HG03521 (cell line): ENCODE data around the gene SHROOM4.

Experiments
- ATAC-seq: cut with Tn5 transposase; IDR thresholded peaks from one replicate; pipeline ENCODE4 v1.9.1; 2021; ENCODE audit warnings: mild to moderate bottlenecking, moderate library complexity; ENCODE audit not compliant: unreplicated experiment

SHROOM4 gene

GRCh38 chrX:50779694-50780093 lies 34.3 kb downstream of the SHROOM4 start:
- ATAC-seq, result no peak

- ATAC-seq, result no peak
These were observed 35.7 kb downstream of the SHROOM4 start for GRCh38 chrX:50778272-50778671.

- no peak for ATAC-seq
These were observed 37.7 kb downstream of the SHROOM4 start for GRCh38 chrX:50776248-50776647.

GRCh38 chrX:50771382-50771781 lies 42.6 kb downstream of the SHROOM4 start:
- no peak for ATAC-seq

GRCh38 chrX:50770702-50771101 lies 43.3 kb downstream of the SHROOM4 start:
- ATAC-seq, result no peak

- no peak for ATAC-seq
These were observed 44.5 kb downstream of the SHROOM4 start for GRCh38 chrX:50769389-50770063.

GRCh38 chrX:50768801-50769200 lies 45.2 kb downstream of the SHROOM4 start:
- ATAC-seq, result no peak

- ATAC-seq, result no peak
These were observed 48.0 kb downstream of the SHROOM4 start for GRCh38 chrX:50765986-50766385.

- ATAC-seq, result no peak
These were observed 51.4 kb downstream of the SHROOM4 start for GRCh38 chrX:50762578-50762977.

GRCh38 chrX:50756276-50756675 lies 57.7 kb downstream of the SHROOM4 start:
- ATAC-seq, result no peak

GRCh38 chrX:50751091-50751490 lies 62.9 kb downstream of the SHROOM4 start:
- no peak for ATAC-seq

- ATAC-seq, result no peak
These were observed 66.5 kb downstream of the SHROOM4 start for GRCh38 chrX:50747471-50747900.

- no peak for ATAC-seq
These were observed 77.3 kb downstream of the SHROOM4 start for GRCh38 chrX:50736656-50737055.

- no peak for ATAC-seq
These were observed 87.7 kb downstream of the SHROOM4 start for GRCh38 chrX:50726296-50726695.

GRCh38 chrX:50725310-50725709 lies 88.7 kb downstream of the SHROOM4 start:
- no peak for ATAC-seq

GRCh38 chrX:50723006-50723405 lies 91.0 kb downstream of the SHROOM4 start:
- ATAC-seq, result no peak

GRCh38 chrX:50721764-50722521 lies 92.1 kb downstream of the SHROOM4 start:
- ATAC-seq, result no peak

GRCh38 chrX:50719614-50720013 lies 94.4 kb downstream of the SHROOM4 start:
- ATAC-seq, result no peak

GRCh38 chrX:50718776-50719175 lies 95.2 kb downstream of the SHROOM4 start:
- no peak for ATAC-seq

- ATAC-seq, result no peak
These were observed 97.3 kb downstream of the SHROOM4 start for GRCh38 chrX:50716706-50717105.

GRCh38 chrX:50712777-50713176 lies 101.2 kb downstream of the SHROOM4 start:
- no peak for ATAC-seq

- no peak for ATAC-seq
These were observed 102.1 kb downstream of the SHROOM4 start for GRCh38 chrX:50711907-50712306.
